ENCODE results near the gene FATE1.

DNA sequence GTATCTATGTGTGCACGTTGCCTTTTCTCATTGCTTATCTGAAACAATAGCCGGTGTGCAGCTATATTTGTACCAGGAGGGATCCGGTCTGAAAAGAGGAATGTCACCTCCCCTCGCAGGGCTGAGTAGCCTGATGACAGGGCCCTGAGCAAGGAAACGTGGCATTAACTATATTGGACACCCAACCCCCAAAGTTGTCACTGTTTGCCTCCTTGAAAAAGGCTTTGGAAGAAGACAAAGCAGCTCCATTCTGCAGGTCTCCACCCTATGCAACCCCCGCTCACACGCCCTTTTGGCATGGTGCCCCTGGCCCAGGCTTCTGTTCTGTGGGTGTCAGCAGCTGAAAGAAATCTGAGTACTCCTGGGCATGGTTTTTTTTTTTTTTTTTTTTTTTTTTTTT, 12.3 kb upstream of the FATE1 start:
- TF ChIP-seq CTCF (conservative IDR thresholded peaks at IDR 0.05; ENCODE audit: low read depth, low read length) = no peak
- TF ChIP-seq EZH2 (IDR thresholded peaks at IDR 0.05; ENCODE audit: low read length, unreplicated experiment) = no peak
- TF ChIP-seq EZH2phosphoT487 (IDR thresholded peaks at IDR 0.05; ENCODE audit: borderline replicate concordance, low read length) = no peak

Measured in PC-3 (cell line).